GM18519 (cell line): ENCODE data around the gene CYP2A13.
"Not testable (repeated sequence)": the region's sequence is repeated elsewhere in the genome, so short reads cannot be mapped to it uniquely, and the experiment has no call there.

Experiments
- ATAC-seq: cut with Tn5 transposase; IDR thresholded peaks from one replicate; pipeline ENCODE4 v1.9.1; 2021; ENCODE audit warnings: mild to moderate bottlenecking, moderate library complexity; ENCODE audit not compliant: unreplicated experiment, low FRiP score

Gene CYP2A13, protein sequence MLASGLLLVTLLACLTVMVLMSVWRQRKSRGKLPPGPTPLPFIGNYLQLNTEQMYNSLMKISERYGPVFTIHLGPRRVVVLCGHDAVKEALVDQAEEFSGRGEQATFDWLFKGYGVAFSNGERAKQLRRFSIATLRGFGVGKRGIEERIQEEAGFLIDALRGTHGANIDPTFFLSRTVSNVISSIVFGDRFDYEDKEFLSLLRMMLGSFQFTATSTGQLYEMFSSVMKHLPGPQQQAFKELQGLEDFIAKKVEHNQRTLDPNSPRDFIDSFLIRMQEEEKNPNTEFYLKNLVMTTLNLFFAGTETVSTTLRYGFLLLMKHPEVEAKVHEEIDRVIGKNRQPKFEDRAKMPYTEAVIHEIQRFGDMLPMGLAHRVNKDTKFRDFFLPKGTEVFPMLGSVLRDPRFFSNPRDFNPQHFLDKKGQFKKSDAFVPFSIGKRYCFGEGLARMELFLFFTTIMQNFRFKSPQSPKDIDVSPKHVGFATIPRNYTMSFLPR

DNA sequence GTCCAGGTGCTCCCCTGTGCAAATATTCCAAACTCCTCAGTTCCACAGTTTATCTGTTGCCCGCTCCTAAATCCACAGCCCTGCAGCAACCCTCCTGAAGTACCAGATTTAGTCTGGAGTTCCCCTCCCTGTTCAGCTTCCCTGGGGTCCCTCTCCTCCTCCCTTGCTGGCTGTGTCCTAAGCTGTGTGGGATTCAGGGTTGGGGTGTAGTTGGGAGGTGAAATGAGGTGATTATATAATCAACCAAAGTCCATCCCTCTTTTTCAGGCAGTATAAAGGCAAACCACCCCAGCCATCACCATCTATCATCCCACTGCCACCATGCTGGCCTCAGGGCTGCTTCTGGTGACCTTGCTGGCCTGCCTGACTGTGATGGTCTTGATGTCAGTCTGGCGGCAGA, at the start of gene CYP2A13:
Gene CYP2A13, plus strand, starts transcription at position 301 of the 400 bp plus-strand sequence. Its CDS starts 21 bp downstream, at position 322.
- ATAC-seq: no peak

- no peak for ATAC-seq
Measured at GRCh38 chr19:41039806-41040205, 48.4 kb upstream of the CYP2A13 start.

GRCh38 chr19:41045095-41045494, 43.2 kb upstream of the CYP2A13 start:
- not testable (repeated sequence) for ATAC-seq

GRCh38 chr19:41050426-41050825, 37.8 kb upstream of the CYP2A13 start:
- no peak for ATAC-seq

DNA sequence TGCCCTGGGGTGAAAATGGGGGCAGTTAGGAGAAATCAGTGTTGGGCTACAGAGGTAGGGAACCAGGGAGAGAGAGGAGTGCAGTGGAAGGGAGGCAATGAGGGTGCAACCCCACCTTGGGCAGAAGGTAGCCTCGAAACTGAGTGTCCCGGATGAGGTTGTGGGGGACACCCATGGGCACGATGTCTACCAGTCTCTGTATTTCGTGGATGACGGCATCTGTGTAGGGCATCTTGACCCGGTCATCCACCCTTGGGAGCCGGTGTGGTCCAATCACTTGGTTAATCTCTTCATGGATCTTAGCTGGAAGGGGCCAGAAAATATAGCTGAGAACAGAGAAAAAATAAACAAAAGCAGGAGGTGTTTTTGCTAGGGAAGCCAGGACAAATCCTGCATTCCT, 36.1 kb upstream of the CYP2A13 start:
- ATAC-seq: not testable (repeated sequence)

DNA sequence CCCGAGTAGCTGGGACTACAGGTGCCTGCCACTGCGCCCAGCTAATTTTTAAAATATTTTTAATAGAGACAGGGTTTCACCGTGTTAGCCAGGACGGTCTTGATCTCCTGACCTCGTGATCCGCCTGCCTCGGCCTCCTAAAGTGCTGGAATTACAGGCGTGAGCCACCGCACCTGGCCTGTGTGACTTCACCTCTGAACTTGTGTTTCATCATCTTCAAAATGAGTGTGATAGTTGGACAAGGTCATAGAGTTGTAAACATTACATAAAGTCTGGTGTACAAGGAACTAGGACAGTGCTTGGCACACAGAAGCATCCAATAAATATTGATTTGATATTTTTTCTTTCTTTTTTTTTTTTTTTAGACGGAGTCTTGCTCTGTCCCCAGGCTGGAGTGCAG, 34.9 kb upstream of the CYP2A13 start:
- ATAC-seq: not testable (repeated sequence)

DNA sequence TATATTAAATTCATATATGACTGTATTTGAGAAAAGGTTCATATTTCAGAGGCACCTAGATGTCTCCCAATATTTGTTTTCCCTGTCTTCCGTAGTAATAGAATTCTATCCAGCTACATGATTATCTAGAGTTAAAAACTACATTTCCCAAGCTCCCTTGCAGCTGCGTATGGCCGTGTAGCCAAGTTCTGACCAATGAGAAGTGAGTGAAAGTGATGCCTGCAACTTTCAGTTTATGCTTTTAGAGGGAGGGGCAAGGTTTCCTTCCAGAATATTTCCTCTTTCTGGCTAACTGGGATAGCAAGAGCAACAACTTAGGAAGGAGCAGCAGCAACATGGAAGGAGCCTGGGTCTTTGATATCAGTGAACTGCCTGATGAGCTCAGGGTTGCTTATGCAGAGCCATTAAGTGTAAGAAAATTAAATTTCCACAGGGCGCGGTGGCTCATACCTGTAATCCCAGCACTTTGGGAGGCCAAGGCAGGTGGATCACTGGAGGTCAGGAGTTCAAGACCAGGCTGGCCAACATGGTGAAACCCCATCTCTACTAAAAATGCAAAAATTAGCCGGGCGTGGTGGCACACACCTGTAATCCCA, 23.2 kb upstream of the CYP2A13 start:
- ATAC-seq: no peak

DNA sequence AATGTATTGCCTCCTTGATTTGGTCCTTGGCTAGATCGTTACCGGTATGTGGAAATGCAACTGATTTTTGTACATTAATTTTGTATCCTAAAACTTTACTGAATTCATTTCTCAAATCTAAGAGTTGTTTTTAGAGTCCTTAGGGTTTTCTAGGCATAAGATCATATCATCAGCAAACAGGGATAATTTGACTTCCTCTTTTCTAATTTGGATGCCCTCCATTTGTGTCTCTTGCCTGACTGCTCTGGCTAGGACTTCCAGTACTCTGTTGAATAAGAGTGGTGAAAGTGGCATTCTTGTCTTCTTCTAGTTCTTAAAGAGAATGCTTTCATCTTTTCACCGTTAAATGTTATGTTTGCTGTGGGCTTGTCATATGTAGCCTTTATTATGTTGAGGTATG, 12.0 kb upstream of the CYP2A13 start:
- ATAC-seq: no peak

DNA sequence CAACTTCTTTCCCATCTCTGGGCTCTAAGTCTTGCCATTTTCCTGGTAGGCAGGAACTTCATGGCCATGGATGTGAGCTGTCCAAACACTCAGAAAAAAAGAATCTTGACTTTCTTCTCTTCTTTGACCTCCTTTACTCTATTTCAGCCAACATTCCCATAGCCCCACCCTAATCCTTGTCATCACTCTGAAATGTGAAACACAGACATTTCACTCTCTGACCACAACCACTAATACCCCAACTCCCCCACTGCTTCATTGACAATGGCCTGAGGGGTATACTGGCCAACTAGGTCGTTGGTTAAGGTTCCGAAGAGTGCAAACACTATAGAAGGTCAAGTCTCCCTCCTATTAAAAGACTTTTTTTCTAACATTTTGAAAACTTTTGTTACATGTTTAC, 4.7 kb upstream of the CYP2A13 start:
- no peak for ATAC-seq

- no peak for ATAC-seq
Measured at GRCh38 chr19:41085748-41086415, 2.4 kb upstream of the CYP2A13 start.

DNA sequence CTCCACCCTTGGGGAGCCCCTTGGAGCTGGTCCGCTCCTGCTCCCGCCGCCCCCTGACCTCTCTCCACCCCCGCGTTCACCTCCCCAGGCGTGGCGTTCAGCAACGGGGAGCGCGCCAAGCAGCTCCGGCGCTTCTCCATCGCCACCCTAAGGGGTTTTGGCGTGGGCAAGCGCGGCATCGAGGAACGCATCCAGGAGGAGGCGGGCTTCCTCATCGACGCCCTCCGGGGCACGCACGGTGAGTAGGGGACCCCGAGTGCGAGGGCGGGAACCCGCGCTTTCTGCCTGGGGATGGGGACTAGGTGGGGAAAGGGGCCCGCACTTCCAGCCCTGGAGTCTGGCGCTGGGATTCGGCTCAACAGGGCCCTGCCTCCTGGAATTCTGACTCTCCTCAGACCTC, 1.7 kb downstream of the CYP2A13 start:
- ATAC-seq: no peak

- no peak for ATAC-seq
Measured at GRCh38 chr19:41095703-41096102, 7.5 kb downstream of the CYP2A13 start.

GRCh38 chr19:41096353-41096752, 8.1 kb downstream of the CYP2A13 start:
- no peak for ATAC-seq

- ATAC-seq: no peak
Measured at GRCh38 chr19:41097302-41097701, 9.1 kb downstream of the CYP2A13 start.

GRCh38 chr19:41098762-41099161, 10.5 kb downstream of the CYP2A13 start:
- no peak for ATAC-seq

DNA sequence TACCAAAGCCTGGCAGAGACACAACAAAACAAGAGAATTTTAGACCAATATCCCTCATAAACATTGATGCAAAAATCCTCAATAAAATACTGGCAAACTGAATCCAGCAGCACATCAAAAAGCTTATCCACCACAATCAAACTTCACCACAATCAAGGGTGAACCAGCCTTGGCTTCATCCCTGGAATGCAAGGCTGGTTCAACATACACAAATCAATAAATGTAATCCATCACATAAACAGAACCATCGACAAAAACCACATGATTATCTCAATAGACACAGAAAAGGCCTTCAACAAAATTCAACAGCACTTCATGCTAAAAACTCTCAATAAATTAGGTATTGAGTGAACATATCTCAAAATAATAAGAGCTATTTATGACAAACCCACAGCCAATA, 14.0 kb downstream of the CYP2A13 start:
- not testable (repeated sequence) for ATAC-seq

DNA sequence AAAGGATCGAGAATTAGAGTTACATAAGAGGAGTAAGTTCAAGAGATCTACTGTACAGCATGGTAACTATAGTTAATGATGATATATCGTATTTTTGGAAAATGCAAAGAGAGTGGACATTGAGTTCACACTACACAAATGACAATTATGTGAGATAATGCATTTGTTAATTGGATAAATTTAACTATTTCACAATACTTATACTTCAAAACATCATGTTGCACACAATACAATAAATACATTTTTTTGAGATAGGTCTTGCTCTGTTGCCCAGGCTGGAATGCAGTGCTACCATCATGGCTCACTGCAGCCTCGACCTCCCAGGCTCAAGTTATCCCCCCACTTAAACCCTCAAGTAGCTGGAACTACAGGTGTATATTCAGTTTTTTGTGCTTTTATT, 17.9 kb downstream of the CYP2A13 start:
- ATAC-seq: no peak

DNA sequence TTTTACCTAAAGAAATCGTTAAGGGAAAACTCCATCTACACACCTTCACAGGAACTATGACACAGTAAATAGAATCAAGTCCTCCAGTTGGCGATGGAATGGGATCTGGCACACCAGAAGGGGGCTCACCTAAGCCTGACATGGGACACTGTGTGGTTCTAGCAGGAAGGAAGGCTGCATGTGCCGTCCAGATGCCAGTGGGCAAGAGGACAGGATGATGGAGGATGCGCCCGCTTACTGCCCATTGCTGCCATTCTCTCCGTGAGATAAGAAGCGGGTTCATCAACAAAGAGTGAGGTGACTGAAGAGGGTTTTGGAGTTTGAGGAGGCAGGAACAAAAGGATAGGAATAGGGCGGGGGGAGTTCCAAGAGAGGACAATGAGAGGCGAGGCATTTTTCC, 23.0 kb downstream of the CYP2A13 start:
- no peak for ATAC-seq

GRCh38 chr19:41111750-41112295, 23.6 kb downstream of the CYP2A13 start:
- no peak for ATAC-seq

- ATAC-seq: no peak
Measured at GRCh38 chr19:41112728-41113290, 24.6 kb downstream of the CYP2A13 start.

GRCh38 chr19:41114132-41114531, 25.9 kb downstream of the CYP2A13 start, which contains the start of gene CYP2F1:
TSS of gene CYP2F1 (plus strand) at chr19:41114432. CDS start at chr19:41116189, 1,757 bp downstream.
- no peak for ATAC-seq
